GM19452 (cell line): ENCODE measurements around the gene NUP210.
"Not testable (repeated sequence)": the region's sequence is repeated elsewhere in the genome, so short reads cannot be mapped to it uniquely, and the experiment has no call there.

Experiments used
- ATAC-seq: cut with Tn5 transposase; IDR thresholded peaks from one replicate; pipeline ENCODE4 v1.9.1; 2021; ENCODE audit not compliant: unreplicated experiment

The NUP210 gene

GRCh38 chr3:13430411-13430875, 10.3 kb upstream of the NUP210 start:
- ATAC-seq: not testable (repeated sequence)

- ATAC-seq: no peak
Observed at GRCh38 chr3:13429631-13430291, 9.6 kb upstream of the NUP210 start.

GRCh38 chr3:13428678-13429077, 8.6 kb upstream of the NUP210 start:
- not testable (repeated sequence) for ATAC-seq

- ATAC-seq: no peak
Observed at GRCh38 chr3:13427662-13428603, 7.8 kb upstream of the NUP210 start.

GRCh38 chr3:13426591-13426990, 6.5 kb upstream of the NUP210 start:
- no peak for ATAC-seq

- no peak for ATAC-seq
Observed at GRCh38 chr3:13425689-13426088, 5.6 kb upstream of the NUP210 start.

GRCh38 chr3:13424865-13425617, 4.9 kb upstream of the NUP210 start:
- no peak for ATAC-seq

GRCh38 chr3:13424141-13424844, 4.2 kb upstream of the NUP210 start:
- no peak for ATAC-seq

GRCh38 chr3:13420831-13421765, 976 bp upstream of the NUP210 start:
- no peak for ATAC-seq

GRCh38 chr3:13419505-13420044, 547 bp downstream of the NUP210 start:
- ATAC-seq: peak; percentile 53

GRCh38 chr3:13417166-13417947, 2.8 kb downstream of the NUP210 start:
- ATAC-seq: no peak

- no peak for ATAC-seq
Observed at GRCh38 chr3:13415997-13416793, 3.9 kb downstream of the NUP210 start.

GRCh38 chr3:13415236-13415986, 4.7 kb downstream of the NUP210 start:
- no peak for ATAC-seq

GRCh38 chr3:13414040-13414729, 5.9 kb downstream of the NUP210 start:
- peak; percentile 95 for ATAC-seq

- no peak for ATAC-seq
Observed at GRCh38 chr3:13411186-13411860, 8.8 kb downstream of the NUP210 start.

GRCh38 chr3:13408890-13409289, 11.2 kb downstream of the NUP210 start:
- ATAC-seq: no peak
